Suprapubic skin (tissue), 4 donors: ENCODE data around the gene NDST4. TPM values are rescaled to one million over a fixed set of nuclear protein-coding genes. Genes with fewer than 3 reads are reported as not detected.

Experiments
- DNase-seq, 2 donors: peaks; one replicate each; pipeline ENCODE4 v3.0.0-alpha.2; 2019; ENCODE audit warnings: low spot score in 2 of 2
- H3K27ac ChIP-seq: fragments of 200-600 bp; sonication (generic); one replicate; pipeline ENCODE4 v1.5.1; 2019
- H3K27me3 ChIP-seq: fragments of 200-600 bp; sonication (generic); one replicate; pipeline ENCODE4 v1.5.1; 2019
- H3K36me3 ChIP-seq: fragments of 200-600 bp; sonication (generic); one replicate; pipeline ENCODE4 v1.5.1; 2019
- H3K4me1 ChIP-seq: fragments of 200-600 bp; sonication (generic); one replicate; pipeline ENCODE4 v1.5.1; 2019
- H3K4me3 ChIP-seq: fragments of 200-600 bp; sonication (generic); one replicate; pipeline ENCODE4 v1.5.1; 2019; ENCODE audit warnings: mild to moderate bottlenecking
- H3K9me3 ChIP-seq: fragments of 200-600 bp; sonication (generic); one replicate; pipeline ENCODE4 v1.5.1; 2019
- CTCF ChIP-seq, 2 donors: fragments of 200-600 bp in 1 of 2; fragments of 450-650 bp in 1 of 2; sonication (generic) in 1 of 2; IDR thresholded peaks; one replicate each; pipeline ENCODE4 v1.5.1; 2016 to 2019; ENCODE audit warnings: antibody characterized with exemption in 2 of 2, mild to moderate bottlenecking in 1 of 2, moderate library complexity in 1 of 2
- EP300 ChIP-seq: sonication (generic); formaldehyde crosslinking; IDR thresholded peaks from one replicate; pipeline ENCODE4 v1.6.1; 2017; ENCODE audit warnings: antibody characterized with exemption
- POLR2A ChIP-seq, 2 donors: fragments of 450-650 bp; IDR thresholded peaks; one replicate each; pipeline ENCODE4 v1.6.1; 2017; ENCODE audit warnings: antibody characterized with exemption in 2 of 2, mild to moderate bottlenecking in 2 of 2, moderate library complexity in 2 of 2
- POLR2AphosphoS5 ChIP-seq, 3 donors: sonication (generic); formaldehyde crosslinking; IDR thresholded peaks; one replicate each; pipeline ENCODE4 v1.6.1; 2017; ENCODE audit warnings: antibody characterized with exemption in 3 of 3
- WGBS: methylation state at CpG from one replicate; pipeline ENCODE4 v1.1.5; 2018; 5-methylcytosine and 5-hydroxymethylcytosine counted together
- total RNA-seq, 4 donors: library from RNA; depleted of rRNA; stranded (reverse); fragments of >200 nt; gene quantifications; one replicate each; pipeline ENCODE4 v1.1.0, GENCODE V29; 2016

NDST4 gene
- total RNA-seq, 4 donors from 2014 or later = not detected

GRCh38 chr4:114811564-114812301 lies 301.7 kb downstream of the NDST4 start:
- TF ChIP-seq POLR2AphosphoS5 (IDR thresholded peaks at IDR 0.05) (no peak), EP300 (no peak), CTCF (IDR thresholded peaks at IDR 0.05) (no peak), POLR2A (IDR thresholded peaks at IDR 0.05) (no peak)
- H3K4me1 ChIP-seq = no peaks in the 10 kb centered on the region
- WGBS = 51% methylated on average over 4 of the region's 4 CpGs
- no peak overlapping the region for H3K27ac ChIP-seq
- no peak for DNase-seq
- H3K36me3 ChIP-seq = no peaks in the 10 kb centered on the region
- H3K9me3 ChIP-seq = no peaks in the 10 kb centered on the region
- H3K4me3 ChIP-seq = no peak overlapping the region
- no peaks in the 10 kb centered on the region for H3K27me3 ChIP-seq

- Histone ChIP-seq H3K9me3 (no peaks in the 10 kb centered on the region), H3K27ac (no peak overlapping the region), H3K4me1 (no peaks in the 10 kb centered on the region), H3K27me3 (no peaks in the 10 kb centered on the region), H3K36me3 (no peaks in the 10 kb centered on the region), H3K4me3 (no peak overlapping the region)
- no peak for DNase-seq
- no peak for TF ChIP-seq POLR2A (IDR thresholded peaks at IDR 0.05)
- TF ChIP-seq CTCF (IDR thresholded peaks at IDR 0.05) = peak; percentile 11 to 49
- WGBS = 52% methylated on average over 14 of the region's 14 CpGs
These were observed 305.5 kb downstream of the NDST4 start for GRCh38 chr4:114807759-114808404.

- no peak for DNase-seq
- no peaks in the 10 kb centered on the region for H3K36me3 ChIP-seq
- no peaks in the 10 kb centered on the region for H3K9me3 ChIP-seq
- TF ChIP-seq EP300 (no peak), POLR2AphosphoS5 (IDR thresholded peaks at IDR 0.05) (no peak), POLR2A (IDR thresholded peaks at IDR 0.05) (no peak), CTCF (IDR thresholded peaks at IDR 0.05) (no peak)
- no peaks in the 10 kb centered on the region for H3K27me3 ChIP-seq
- no peaks in the 10 kb centered on the region for H3K4me1 ChIP-seq
- 94% methylated on average over 7 of the region's 8 CpGs for WGBS
- H3K4me3 ChIP-seq = no peak overlapping the region
- no peak overlapping the region for H3K27ac ChIP-seq
These were observed 306.1 kb downstream of the NDST4 start for GRCh38 chr4:114807357-114807756.

- no peak overlapping the region for H3K4me3 ChIP-seq
- DNase-seq = no peak
- H3K4me1 ChIP-seq = no peaks in the 10 kb centered on the region
- no peaks in the 10 kb centered on the region for H3K9me3 ChIP-seq
- no peak for TF ChIP-seq CTCF (IDR thresholded peaks at IDR 0.05)
- no peak for TF ChIP-seq EP300
- TF ChIP-seq POLR2A (IDR thresholded peaks at IDR 0.05) = no peak
- no peak for TF ChIP-seq POLR2AphosphoS5 (IDR thresholded peaks at IDR 0.05)
- H3K27me3 ChIP-seq = no peaks in the 10 kb centered on the region
- 85% methylated on average over 5 of the region's 5 CpGs for WGBS
- no peaks in the 10 kb centered on the region for H3K36me3 ChIP-seq
- no peak overlapping the region for H3K27ac ChIP-seq
These were observed 321.4 kb downstream of the NDST4 start for GRCh38 chr4:114791976-114792375.

- no peaks in the 10 kb centered on the region for H3K27me3 ChIP-seq
- H3K36me3 ChIP-seq = no peaks in the 10 kb centered on the region
- H3K4me1 ChIP-seq = no peaks in the 10 kb centered on the region
- no peak for TF ChIP-seq CTCF (IDR thresholded peaks at IDR 0.05)
- no peak for TF ChIP-seq POLR2AphosphoS5 (IDR thresholded peaks at IDR 0.05)
- no peak for TF ChIP-seq POLR2A (IDR thresholded peaks at IDR 0.05)
- no peak for TF ChIP-seq EP300
- no peak overlapping the region for H3K4me3 ChIP-seq
- DNase-seq = no peak
- H3K27ac ChIP-seq = no peak overlapping the region
- H3K9me3 ChIP-seq = no peaks in the 10 kb centered on the region
These were observed 327.9 kb downstream of the NDST4 start for GRCh38 chr4:114785570-114785969.
